CD14-positive monocyte (primary cell): ENCODE measurements around the gene SIX3. TPM values are rescaled to one million over a fixed set of nuclear protein-coding genes. Genes with fewer than 3 reads are reported as not detected.

Experiments used
- DNase-seq, 3 donors: peaks; one replicate each; pipeline ENCODE4 v3.0.0-alpha.2; 2011 to 2022
- H2AFZ ChIP-seq: 2 replicates; pipeline ENCODE4 v1.6.0; 2012; ENCODE audit warnings: mild to moderate bottlenecking, low read depth, low read length, inconsistent platforms; ENCODE audit not compliant: insufficient read depth, poor library complexity, severe bottlenecking
- H3K27ac ChIP-seq, 2 donors: 1 replicate in 1 of 2; 2 replicates in 1 of 2; pipeline ENCODE4 v1.5.1; 2012 to 2013; ENCODE audit warnings: low read length in 2 of 2, control low read depth in 1 of 2, inconsistent platforms in 1 of 2, low read depth in 1 of 2, mild to moderate bottlenecking in 1 of 2
- H3K27me3 ChIP-seq, 2 donors: one replicate each; pipeline versions ENCODE4 v1.6.0 to v1.6.1; 2011 to 2013; ENCODE audit warnings: low read length in 2 of 2; ENCODE audit not compliant: control insufficient read depth in 2 of 2, insufficient read depth in 2 of 2
- H3K36me3 ChIP-seq, 2 donors: replicated peaks in 1 of 2; 1 replicate in 1 of 2; 2 replicates in 1 of 2; pipeline versions ENCODE4 v1.5.1 to v1.6.1; 2012 to 2013; ENCODE audit warnings: low read length in 2 of 2, control low read depth in 1 of 2, inconsistent platforms in 1 of 2, mild to moderate bottlenecking in 1 of 2; ENCODE audit not compliant: insufficient read depth in 2 of 2, control insufficient read depth in 1 of 2
- H3K4me1 ChIP-seq, 2 donors: 1 replicate in 1 of 2; 2 replicates in 1 of 2; pipeline versions ENCODE4 v1.5.1 to v1.6.1; 2012 to 2013; ENCODE audit warnings: low read length in 2 of 2, control low read depth in 1 of 2, inconsistent platforms in 1 of 2, mild to moderate bottlenecking in 1 of 2, moderate library complexity in 1 of 2; ENCODE audit not compliant: insufficient read depth in 2 of 2, control insufficient read depth in 1 of 2
- H3K4me2 ChIP-seq: replicated peaks from 2 replicates; pipeline ENCODE3; 2012; ENCODE audit warnings: low read length, moderate library complexity, mild to moderate bottlenecking; ENCODE audit not compliant: poor library complexity, severe bottlenecking; ENCODE audit errors: extremely low read depth
- H3K4me3 ChIP-seq, 3 experiments: fragments of 200-600 bp in 1 of 3; sonication (generic) in 1 of 3; replicated peaks in 1 of 3; 1 replicate in 2 of 3; 2 replicates in 1 of 3; pipeline ENCODE4 v1.5.1; 2011 to 2013; ENCODE audit warnings: low read length in 3 of 3, mild to moderate bottlenecking in 3 of 3, control low read depth in 2 of 3, low read depth in 2 of 3, inconsistent platforms in 1 of 3, moderate library complexity in 1 of 3
- H3K79me2 ChIP-seq: 2 replicates; pipeline ENCODE4 v1.6.0; 2012; ENCODE audit warnings: mild to moderate bottlenecking, control low read depth, inconsistent platforms, low read length, moderate library complexity; ENCODE audit not compliant: insufficient read depth
- H3K9ac ChIP-seq: 2 replicates; pipeline ENCODE4 v1.6.0; 2017; ENCODE audit warnings: low read length, mild to moderate bottlenecking; ENCODE audit not compliant: insufficient read depth, poor library complexity, severe bottlenecking
- H3K9me3 ChIP-seq, 2 donors: replicated peaks in 1 of 2; 1 replicate in 1 of 2; 2 replicates in 1 of 2; pipeline versions ENCODE4 v1.5.1 to v1.6.1; 2012 to 2013; ENCODE audit warnings: low read length in 2 of 2, control low read depth in 1 of 2; ENCODE audit not compliant: control insufficient read depth in 1 of 2, insufficient read depth in 1 of 2
- H4K20me1 ChIP-seq: 2 replicates; pipeline ENCODE4 v1.6.0; 2012; ENCODE audit warnings: mild to moderate bottlenecking, low read length, control low read depth, moderate library complexity; ENCODE audit not compliant: insufficient read depth
- H3K27ac Mint-ChIP-seq, 7 donors: one replicate each; pipeline ENCODE4 v1.8.0; 2020; ENCODE audit warnings: mild to moderate bottlenecking in 7 of 7, mixed read lengths in 7 of 7, moderate library complexity in 6 of 7, inconsistent platforms in 2 of 7
- H3K27me3 Mint-ChIP-seq, 3 donors: one replicate each; pipeline ENCODE4 v1.8.0; 2021 to 2022; ENCODE audit warnings: low read depth in 3 of 3, mild to moderate bottlenecking in 3 of 3, mixed read lengths in 3 of 3, moderate library complexity in 3 of 3, inconsistent platforms in 1 of 3
- H3K36me3 Mint-ChIP-seq, 2 donors: one replicate each; pipeline ENCODE4 v1.8.0; 2020; ENCODE audit warnings: mixed read lengths in 2 of 2, inconsistent platforms in 1 of 2, mild to moderate bottlenecking in 1 of 2
- H3K4me1 Mint-ChIP-seq: one replicate; pipeline ENCODE4 v1.8.0; 2020; ENCODE audit warnings: mild to moderate bottlenecking, mixed read lengths
- H3K4me3 Mint-ChIP-seq, 2 donors: one replicate each; pipeline ENCODE4 v1.8.0; 2020; ENCODE audit warnings: mild to moderate bottlenecking in 2 of 2, mixed read lengths in 2 of 2, moderate library complexity in 1 of 2
- H3K9me3 Mint-ChIP-seq, 7 donors: one replicate each; pipeline ENCODE4 v1.8.0; 2020 to 2022; ENCODE audit warnings: mixed read lengths in 7 of 7, mild to moderate bottlenecking in 6 of 7, moderate library complexity in 6 of 7, inconsistent platforms in 2 of 7
- WGBS: methylation state at CpG from one replicate; pipeline ENCODE4 v1.1.5; 2013; ENCODE audit warnings: missing lambda C conversion rate; ENCODE audit not compliant: insufficient coverage; 5-methylcytosine and 5-hydroxymethylcytosine counted together
- intact Hi-C, 2 donors: fragments of 100-400 bp; cut with micrococcal nuclease; formaldehyde crosslinking; loops; one replicate each; pipeline versions ENCODE4 v1.15.0 to v1.15.1; 2023
- polyA plus RNA-seq, 3 donors: library from polyadenylated mRNA; depleted of rRNA in 1 of 3; unstranded in 2 of 3; stranded (reverse) in 1 of 3; fragments of 300-500 nt in 2 of 3; fragments of >200 nt in 1 of 3; fragmentation: Illumina TruSeq in 2 of 3; gene quantifications; 1 replicate in 2 of 3; 2 replicates in 1 of 3; pipeline ENCODE4 v1.2.3, GENCODE V29; 2012 to 2021
- TF ChIP-seq, protein P1 (sequence below): fragments of 200-600 bp; IDR thresholded peaks from one replicate; pipeline ENCODE4 v1.8.0; 2022; ENCODE audit warnings: antibody characterized with exemption, mild to moderate bottlenecking

SIX3 gene
- polyA plus RNA-seq, 3 donors = not detected

DNA sequence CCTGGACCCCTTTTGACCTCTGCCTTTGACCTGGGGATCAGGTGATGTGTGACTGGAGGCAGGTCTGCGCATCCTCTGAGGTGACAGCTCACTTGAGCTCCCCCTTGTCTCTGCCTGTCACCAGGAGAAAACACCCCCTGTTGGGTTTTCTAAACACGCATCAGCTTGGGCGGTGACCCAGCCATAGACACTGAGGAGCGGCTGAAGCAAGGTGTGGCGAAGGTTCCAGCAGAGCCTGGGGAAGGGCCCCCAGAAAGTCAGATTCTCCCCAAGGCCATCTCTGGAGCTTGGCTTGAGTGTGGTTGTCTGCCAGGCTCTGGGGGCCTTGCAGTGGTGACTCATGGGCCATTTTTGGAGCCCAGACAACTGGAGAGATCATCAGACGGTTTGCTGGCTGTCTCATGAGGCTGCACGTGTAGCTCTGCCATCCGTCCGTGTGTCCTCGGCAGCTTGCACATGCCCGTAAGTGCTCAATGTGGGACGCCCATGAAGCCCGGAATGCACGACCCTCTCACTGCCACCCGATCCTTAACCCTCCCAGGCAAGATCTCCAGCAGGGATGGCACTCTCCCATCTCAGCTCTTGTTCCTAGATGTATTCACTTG lies 29.4 kb downstream of the SIX3 start:
- H3K4me3 Mint-ChIP-seq = peak overlapping the region in 1 of 2 donors; percentile 10
- no peaks in the 10 kb centered on the region for H3K9me3 Mint-ChIP-seq
- Histone ChIP-seq H3K9me3 (no peaks in the 10 kb centered on the region), H3K4me2 (no peak overlapping the region), H3K4me1 (no peaks in the 10 kb centered on the region), H3K36me3 (no peaks in the 10 kb centered on the region), H2AFZ (no peak overlapping the region), H3K79me2 (no peaks in the 10 kb centered on the region), H4K20me1 (no peaks in the 10 kb centered on the region), H3K4me3 (no peak overlapping the region), H3K27me3 (peaks cover 0 to 3% of the 10 kb centered on the region in 2 donors), H3K27ac (no peak overlapping the region), H3K9ac (no peak overlapping the region)
- peaks cover 12 to 28% (median 19%) of the 10 kb centered on the region in 3 donors for H3K27me3 Mint-ChIP-seq
- no peaks in the 10 kb centered on the region for H3K36me3 Mint-ChIP-seq
- TF ChIP-seq, protein P1, sequence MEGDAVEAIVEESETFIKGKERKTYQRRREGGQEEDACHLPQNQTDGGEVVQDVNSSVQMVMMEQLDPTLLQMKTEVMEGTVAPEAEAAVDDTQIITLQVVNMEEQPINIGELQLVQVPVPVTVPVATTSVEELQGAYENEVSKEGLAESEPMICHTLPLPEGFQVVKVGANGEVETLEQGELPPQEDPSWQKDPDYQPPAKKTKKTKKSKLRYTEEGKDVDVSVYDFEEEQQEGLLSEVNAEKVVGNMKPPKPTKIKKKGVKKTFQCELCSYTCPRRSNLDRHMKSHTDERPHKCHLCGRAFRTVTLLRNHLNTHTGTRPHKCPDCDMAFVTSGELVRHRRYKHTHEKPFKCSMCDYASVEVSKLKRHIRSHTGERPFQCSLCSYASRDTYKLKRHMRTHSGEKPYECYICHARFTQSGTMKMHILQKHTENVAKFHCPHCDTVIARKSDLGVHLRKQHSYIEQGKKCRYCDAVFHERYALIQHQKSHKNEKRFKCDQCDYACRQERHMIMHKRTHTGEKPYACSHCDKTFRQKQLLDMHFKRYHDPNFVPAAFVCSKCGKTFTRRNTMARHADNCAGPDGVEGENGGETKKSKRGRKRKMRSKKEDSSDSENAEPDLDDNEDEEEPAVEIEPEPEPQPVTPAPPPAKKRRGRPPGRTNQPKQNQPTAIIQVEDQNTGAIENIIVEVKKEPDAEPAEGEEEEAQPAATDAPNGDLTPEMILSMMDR = no peak
- H3K27ac Mint-ChIP-seq = no peak overlapping the region
- peaks cover 7% of the 10 kb centered on the region for H3K4me1 Mint-ChIP-seq
- WGBS = 89% methylated on average over 11 of the region's 15 CpGs
- DNase-seq = no peak
- intact Hi-C loops = no loop called here

DNA sequence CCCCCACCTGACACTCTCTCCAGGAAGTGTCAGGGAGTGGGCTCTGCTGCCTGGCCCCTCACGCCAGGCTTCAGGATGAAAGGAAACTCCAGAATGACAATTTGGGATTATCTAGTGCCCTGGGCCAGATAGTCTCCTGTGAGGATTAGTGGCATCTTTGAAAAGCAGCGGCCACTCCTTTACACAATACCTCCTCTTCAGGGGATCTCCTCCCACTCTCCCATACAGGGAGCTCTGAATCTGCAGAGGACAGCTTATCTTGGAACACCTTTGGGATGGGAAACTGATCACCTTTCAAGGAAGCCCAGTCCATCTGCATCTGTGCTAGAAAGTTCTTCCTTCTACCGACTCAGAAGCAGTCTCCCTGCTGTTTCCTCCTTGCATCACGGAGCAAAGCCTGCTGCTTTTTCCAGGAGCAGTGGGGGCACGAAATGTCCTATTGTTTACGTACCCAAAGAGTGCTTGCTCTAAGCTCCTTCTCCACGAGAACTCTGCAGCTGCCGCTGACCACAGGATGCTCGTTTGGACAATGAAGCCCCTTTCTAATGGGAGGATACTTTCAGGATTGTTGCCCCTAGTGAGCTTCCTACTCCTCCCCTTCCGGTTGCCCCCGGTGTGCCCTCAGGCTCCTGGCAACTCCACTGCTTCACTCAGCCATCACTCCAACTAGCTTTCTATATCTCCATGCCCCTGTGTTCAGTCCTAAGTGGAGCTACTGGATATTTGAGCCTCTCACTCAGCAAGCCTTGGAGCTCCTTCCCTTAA lies 31.5 kb downstream of the SIX3 start:
- Histone ChIP-seq H3K4me1 (no peaks in the 10 kb centered on the region), H3K79me2 (no peaks in the 10 kb centered on the region), H3K9me3 (no peaks in the 10 kb centered on the region), H2AFZ (peak overlapping the region; percentile 44), H3K4me3 (peak overlapping the region in 2 of 3 experiments; percentile 4 to 6), H3K4me2 (peak overlapping the region; percentile 23), H3K27me3 (no peaks in the 10 kb centered on the region), H4K20me1 (no peaks in the 10 kb centered on the region), H3K27ac (no peak overlapping the region), H3K9ac (no peak overlapping the region), H3K36me3 (no peaks in the 10 kb centered on the region)
- peaks cover 8 to 30% (median 20%) of the 10 kb centered on the region in 3 donors for H3K27me3 Mint-ChIP-seq
- intact Hi-C loops = no loop called here
- H3K9me3 Mint-ChIP-seq = no peaks in the 10 kb centered on the region
- TF ChIP-seq, protein P1 = no peak
- H3K36me3 Mint-ChIP-seq = no peaks in the 10 kb centered on the region
- peak overlapping the region; percentile 51 to 57 for H3K4me3 Mint-ChIP-seq
- WGBS = 26% methylated on average over 4 of the region's 11 CpGs
- no peak overlapping the region for H3K27ac Mint-ChIP-seq
- no peak for DNase-seq
- H3K4me1 Mint-ChIP-seq = peaks cover 7% of the 10 kb centered on the region
